H1 (cell line): ENCODE measurements around the gene POLA2. TPM values are rescaled to one million over a fixed set of nuclear protein-coding genes. Genes with fewer than 3 reads are reported as not detected.

Source experiments
- CTCF ChIA-PET: fragments of 300-600 bp; sonication (Branson Sonifier 250); formaldehyde crosslinking; loops from one replicate; lab custom pipeline; 2021; ENCODE audit not compliant: partially characterized antibody; lab: Charles Lee
- POLR2A ChIA-PET: fragments of 300-600 bp; sonication (Branson Sonifier 250); formaldehyde crosslinking; loops from one replicate; lab custom pipeline; 2021; ENCODE audit warnings: inconsistent platforms; ENCODE audit not compliant: partially characterized antibody; lab: Charles Lee
- DNase-seq, 2 experiments: peaks; one replicate each; pipeline versions ENCODE4 v3.0.0 to v3.0.0-alpha.2; 2010 to 2022; ENCODE audit warnings: low spot score in 2 of 2, low read depth in 1 of 2, mixed read lengths in 1 of 2
- FAIRE-seq: peaks from 2 replicates; lab custom pipeline; 2011; peaks lifted over from hg19 to GRCh38; lab: Jason Lieb, UNC
- H2AFZ ChIP-seq: 2 replicates; pipeline ENCODE4 v1.8.1; 2012; ENCODE audit warnings: low read length, inconsistent platforms
- H2AK5ac ChIP-seq: 2 replicates; pipeline ENCODE4 v1.6.1; 2013; ENCODE audit warnings: low read depth, low read length
- H2BK120ac ChIP-seq: replicated peaks from 2 replicates; pipeline ENCODE3; 2013; ENCODE audit warnings: low read depth, low read length, inconsistent platforms
- H2BK12ac ChIP-seq: 2 replicates; pipeline ENCODE4 v1.6.1; 2013; ENCODE audit warnings: low read depth, low read length
- H2BK15ac ChIP-seq: 2 replicates; pipeline ENCODE4 v1.6.1; 2013; ENCODE audit warnings: low read length
- H2BK20ac ChIP-seq: 2 replicates; pipeline ENCODE4 v1.6.1; 2013; ENCODE audit warnings: low read length
- H2BK5ac ChIP-seq: 2 replicates; pipeline ENCODE4 v1.6.1; 2013; ENCODE audit warnings: low read depth, low read length
- H3K14ac ChIP-seq: 2 replicates; pipeline ENCODE4 v1.6.1; 2013; ENCODE audit warnings: inconsistent platforms; ENCODE audit not compliant: insufficient read length
- H3K18ac ChIP-seq: 2 replicates; pipeline ENCODE4 v1.6.1; 2013; ENCODE audit warnings: low read length; ENCODE audit errors: extremely low read depth
- H3K23ac ChIP-seq: 2 replicates; pipeline ENCODE4 v1.6.1; 2013; ENCODE audit warnings: inconsistent platforms; ENCODE audit not compliant: insufficient read length
- H3K23me2 ChIP-seq: 2 replicates; pipeline ENCODE4 v1.6.1; 2013; ENCODE audit warnings: low read depth, low read length
- H3K27ac ChIP-seq: 2 replicates; pipeline ENCODE4 v1.6.1; 2011; ENCODE audit warnings: low read depth, low read length, inconsistent platforms
- H3K27me3 ChIP-seq, 4 experiments: replicated peaks in 1 of 4; 1 replicate in 1 of 4; 2 replicates in 3 of 4; pipeline versions ENCODE4 v1.6.1 to v1.8.1; 2011 to 2013; ENCODE audit warnings: low read length in 3 of 4, mild to moderate bottlenecking in 3 of 4, inconsistent platforms in 2 of 4, mixed read lengths in 2 of 4, moderate library complexity in 1 of 4; ENCODE audit not compliant: control insufficient read depth in 3 of 4, insufficient read depth in 3 of 4; ENCODE audit errors: extremely low read depth in 1 of 4
- H3K36me3 ChIP-seq, 4 experiments: 2 replicates each; pipeline versions ENCODE4 v1.6.1 to v1.8.1; 2011 to 2013; ENCODE audit warnings: mild to moderate bottlenecking in 4 of 4, low read length in 3 of 4, moderate library complexity in 2 of 4, control low read depth in 1 of 4, inconsistent platforms in 1 of 4; ENCODE audit not compliant: insufficient read depth in 4 of 4, control insufficient read depth in 2 of 4
- H3K4ac ChIP-seq: replicated peaks from 2 replicates; pipeline ENCODE3; 2013; ENCODE audit warnings: low read length, low read depth, mixed read lengths, inconsistent platforms; ENCODE audit not compliant: insufficient read length
- H3K4me1 ChIP-seq, 4 experiments: replicated peaks in 1 of 4; 1 replicate in 1 of 4; 2 replicates in 3 of 4; pipeline versions ENCODE4 v1.6.1 to v1.8.1; 2011 to 2013; ENCODE audit warnings: low read length in 3 of 4, inconsistent platforms in 2 of 4, mixed read lengths in 1 of 4; ENCODE audit not compliant: insufficient read depth in 4 of 4, control insufficient read depth in 3 of 4
- H3K4me2 ChIP-seq, 2 experiments: 2 replicates each; pipeline versions ENCODE4 v1.6.1 to v1.8.1; 2011 to 2013; ENCODE audit warnings: low read depth in 2 of 2, low read length in 2 of 2, control low read depth in 1 of 2, inconsistent platforms in 1 of 2, mild to moderate bottlenecking in 1 of 2; ENCODE audit not compliant: insufficient read depth in 1 of 2
- H3K4me3 ChIP-seq, 4 experiments: fragments of 200-600, 300-600 bp in 1 of 4; sonication (generic), shearing (Covaris generic), sonication (Bioruptor Twin) in 1 of 4; 2 replicates each; pipeline versions ENCODE4 v1.5.1 to v1.8.1; 2011 to 2016; ENCODE audit warnings: low read length in 4 of 4, low read depth in 3 of 4, control low read depth in 2 of 4, inconsistent platforms in 2 of 4, mild to moderate bottlenecking in 2 of 4, mixed read lengths in 1 of 4, moderate library complexity in 1 of 4; ENCODE audit not compliant: insufficient read depth in 2 of 4; ENCODE audit errors: extremely low read depth in 1 of 4
- H3K56ac ChIP-seq: replicated peaks from 2 replicates; pipeline ENCODE3; 2013; ENCODE audit warnings: low read depth, mild to moderate bottlenecking, mixed read lengths, low read length, inconsistent platforms; ENCODE audit not compliant: insufficient read length
- H3K79me1 ChIP-seq: 2 replicates; pipeline ENCODE4 v1.6.1; 2013; ENCODE audit warnings: low read depth, low read length, control low read depth
- H3K79me2 ChIP-seq, 2 experiments: 2 replicates each; pipeline versions ENCODE4 v1.6.1 to v1.8.1; 2012 to 2013; ENCODE audit warnings: low read length in 2 of 2, mild to moderate bottlenecking in 2 of 2, inconsistent platforms in 1 of 2; ENCODE audit not compliant: insufficient read depth in 2 of 2, control insufficient read depth in 1 of 2
- H3K9ac ChIP-seq, 4 experiments: replicated peaks in 1 of 4; 1 replicate in 1 of 4; 2 replicates in 3 of 4; pipeline versions ENCODE4 v1.6.1 to v1.8.1; 2011 to 2013; ENCODE audit warnings: low read depth in 3 of 4, low read length in 3 of 4, control low read depth in 2 of 4, mild to moderate bottlenecking in 2 of 4, moderate library complexity in 2 of 4, inconsistent platforms in 1 of 4; ENCODE audit errors: extremely low read depth in 1 of 4
- H3K9me3 ChIP-seq, 2 experiments: 2 replicates each; pipeline versions ENCODE4 v1.6.1 to v1.8.1; 2012 to 2013; ENCODE audit warnings: mild to moderate bottlenecking in 2 of 2, moderate library complexity in 2 of 2, control low read depth in 1 of 2, inconsistent platforms in 1 of 2, low read depth in 1 of 2, low read length in 1 of 2, mixed read lengths in 1 of 2; ENCODE audit not compliant: insufficient read depth in 2 of 2
- H4K20me1 ChIP-seq, 2 experiments: replicated peaks in 1 of 2; 2 replicates each; pipeline versions ENCODE3 to v1.8.1; 2011 to 2013; ENCODE audit warnings: inconsistent platforms in 2 of 2, low read length in 2 of 2, mild to moderate bottlenecking in 1 of 2; ENCODE audit not compliant: insufficient read depth in 2 of 2, control insufficient read depth in 1 of 2
- H4K5ac ChIP-seq: 2 replicates; pipeline ENCODE4 v1.6.1; 2013; ENCODE audit warnings: low read length, low read depth, mixed read lengths, inconsistent platforms; ENCODE audit not compliant: insufficient read length
- H4K8ac ChIP-seq: 2 replicates; pipeline ENCODE4 v1.8.0; 2013; ENCODE audit warnings: mild to moderate bottlenecking, moderate library complexity, low read length, inconsistent platforms; ENCODE audit not compliant: insufficient read depth; ENCODE audit errors: extremely low read depth
- H4K91ac ChIP-seq: replicated peaks from 2 replicates; pipeline ENCODE3; 2013; ENCODE audit warnings: low read length, mixed read lengths, inconsistent platforms; ENCODE audit not compliant: insufficient read length
- WGBS, 2 experiments: shearing (Covaris generic) in 1 of 2; methylation state at CpG; one replicate each; pipeline versions ENCODE4 v1.1.6 to v1.1.7; 2013 to 2015; ENCODE audit warnings: low lambda C conversion rate in 2 of 2, mixed read lengths in 2 of 2, inconsistent platforms in 1 of 2, low coverage in 1 of 2, missing lambda C conversion rate in 1 of 2; ENCODE audit not compliant: insufficient replicate concordance in 2 of 2, insufficient coverage in 1 of 2, insufficient read length in 1 of 2; ENCODE audit errors: extremely low coverage in 1 of 2, missing lambda C conversion rate in 1 of 2; 5-methylcytosine and 5-hydroxymethylcytosine counted together
- polyA plus RNA-seq, 7 experiments: library from polyadenylated mRNA; depleted of rRNA in 3 of 7; stranded (reverse) in 5 of 7; unstranded in 2 of 7; fragments of >200 nt in 5 of 7; fragments of 200-250 nt in 2 of 7; gene quantifications; 1 replicate in 5 of 7; 2 replicates in 1 of 7; 4 replicates in 1 of 7; pipeline versions ENCODE4 v1.2.1 to v1.2.3, GENCODE V29; 2011 to 2013; ENCODE audit warnings: missing spikeins in 2 of 7, mixed read lengths in 2 of 7
- total RNA-seq: library from RNA; stranded (reverse); fragmentation: NEBNext Ultra II Directional; extraction: Animal tissue kit (Norgen Biotek cat#: 25700); gene quantifications from 2 replicates; pipeline ENCODE4 v1.2.1, GENCODE V29; 2021

The POLA2 gene
- total and polyA plus RNA-seq, 2 of the 8 experiments (the other 6 are each of a cell fraction or from before 2014, with no cell fraction given): 31.2 to 55.9 TPM

GRCh38 chr11:65295001-65295400 lies 33.2 kb downstream of the POLA2 start:
- Histone ChIP-seq H3K23me2 (no peaks in the 10 kb centered on the region), H3K56ac (no peak overlapping the region)

More at GRCh38 chr11:65295001-65295400, 33.2 kb downstream of the POLA2 start:
- Histone ChIP-seq H3K27me3 (no peaks in the 10 kb centered on the region), H3K14ac (no peak overlapping the region), H3K4me1 (no peaks in the 10 kb centered on the region), H3K36me3 (peaks cover 32 to 74% (median 56%) of the 10 kb centered on the region in 4 experiments), H2BK20ac (no peak overlapping the region), H3K79me1 (no peaks in the 10 kb centered on the region; the same call in 1 of the 2 replicates), H3K4ac (no peak overlapping the region), H3K79me2 (no peaks in the 10 kb centered on the region), H2BK120ac (no peak overlapping the region), H4K5ac (no peak overlapping the region), H3K9ac (no peak overlapping the region), H4K8ac (no peak overlapping the region), H2BK12ac (no peak overlapping the region), H2AFZ (no peak overlapping the region), H3K9me3 (no peaks in the 10 kb centered on the region), H3K27ac (no peak overlapping the region), H2BK15ac (no peak overlapping the region), H3K4me3 (no peak overlapping the region), H4K91ac (no peak overlapping the region), H4K20me1 (no peaks in the 10 kb centered on the region), H2BK5ac (no peak overlapping the region), H3K18ac (no peak overlapping the region), H3K4me2 (no peak overlapping the region), H3K23ac (no peak overlapping the region), H2AK5ac (no peak overlapping the region)
- DNase-seq (no peak), FAIRE-seq (no peak)
- ChIA-PET POLR2A (interaction anchor here (1.0 to 1.7 kb wide), 5 partner anchors 13 to 32 kb away, joined by 3 to 4 read pairs (median 3); no protein-coding TSS in a partner anchor), CTCF (interaction anchor here (1.4 to 52.8 kb wide), 4 partner anchors 8 to 215 kb away, joined by 3 to 1179 read pairs (median 591); partner anchors contain the start of genes CDC42EP2 and DPF2)
- 86% methylated on average over 11 of the region's 11 CpGs; no CpG with 5 or more reads in 1 of the 2 experiments for WGBS, 2 experiments
